WTC11 (cell line): ENCODE data around the gene UCHL3. TPM values are rescaled to one million over a fixed set of nuclear protein-coding genes. Genes with fewer than 3 reads are reported as not detected.

Source experiments
- ATAC-seq: fragments of 200-7000 bp; cut with Tn5 transposase; 2 replicates; pipeline ENCODE4 v1.10.0; 2021; ENCODE audit warnings: mild to moderate bottlenecking, moderate library complexity
- CTCF ChIA-PET: fragments of 300-600 bp; sonication (Branson Sonifier 250); formaldehyde crosslinking; loops from one replicate; lab custom pipeline; 2021; ENCODE audit warnings: antibody characterized with exemption; lab: Charles Lee
- POLR2A ChIA-PET: fragments of 350-600 bp; sonication (Branson Sonifier 250); formaldehyde crosslinking; loops from one replicate; lab custom pipeline; 2021; ENCODE audit warnings: antibody characterized with exemption; lab: Charles Lee
- DNase-seq: peaks from one replicate; pipeline ENCODE4 v3.0.0; 2021; ENCODE audit warnings: low spot score
- H3K27ac Mint-ChIP-seq: 2 replicates; pipeline ENCODE4 v1.8.0; 2021; ENCODE audit warnings: mixed read lengths
- H3K27me3 Mint-ChIP-seq: 2 replicates; pipeline ENCODE4 v1.8.0; 2021; ENCODE audit warnings: low read depth, mild to moderate bottlenecking, moderate library complexity, mixed read lengths
- H3K36me3 Mint-ChIP-seq: 2 replicates; pipeline ENCODE4 v1.8.0; 2021; ENCODE audit warnings: mixed read lengths
- H3K4me1 Mint-ChIP-seq: 2 replicates; pipeline ENCODE4 v1.8.0; 2022; ENCODE audit warnings: mixed read lengths
- H3K4me3 Mint-ChIP-seq: 2 replicates; pipeline ENCODE4 v1.8.0; 2021; ENCODE audit warnings: mild to moderate bottlenecking, moderate library complexity, mixed read lengths
- H3K9me3 Mint-ChIP-seq: 2 replicates; pipeline ENCODE4 v1.8.0; 2021; ENCODE audit warnings: mixed read lengths
- ESRRA ChIP-seq: sonication (generic); formaldehyde crosslinking; IDR thresholded peaks from 2 replicates; pipeline ENCODE4 v1.8.1; 2022; ENCODE audit warnings: mild to moderate bottlenecking, missing genetic modification reagents, borderline replicate concordance
- ETV6 ChIP-seq: sonication (generic); formaldehyde crosslinking; IDR thresholded peaks from 2 replicates; pipeline ENCODE4 v1.8.1; 2022; ENCODE audit warnings: mild to moderate bottlenecking, missing genetic modification reagents
- GABPB1 ChIP-seq: sonication (generic); formaldehyde crosslinking; IDR thresholded peaks from 2 replicates; pipeline ENCODE4 v1.8.1; 2023; ENCODE audit warnings: mild to moderate bottlenecking, missing genetic modification reagents
- JUN ChIP-seq: sonication (generic); formaldehyde crosslinking; IDR thresholded peaks from 2 replicates; pipeline ENCODE4 v1.8.0; 2023; ENCODE audit warnings: mild to moderate bottlenecking, missing genetic modification reagents
- MYBL2 ChIP-seq: sonication (generic); formaldehyde crosslinking; IDR thresholded peaks from 2 replicates; pipeline ENCODE4 v1.8.1; 2023; ENCODE audit warnings: mild to moderate bottlenecking, moderate library complexity, missing genetic modification reagents
- OVOL2 ChIP-seq: fragments of 250-450 bp; sonication (Bioruptor Pico); IDR thresholded peaks from 2 replicates; pipeline ENCODE4 v1.9.0; 2021; ENCODE audit warnings: mild to moderate bottlenecking, borderline replicate concordance
- PRRX2 ChIP-seq: fragments of 250-450 bp; sonication (Bioruptor Pico); IDR thresholded peaks from 2 replicates; pipeline ENCODE4 v1.8.0; 2021; ENCODE audit warnings: mild to moderate bottlenecking
- ZNF219 ChIP-seq: sonication (generic); formaldehyde crosslinking; IDR thresholded peaks from 2 replicates; pipeline ENCODE4 v1.8.0; 2023; ENCODE audit warnings: missing genetic modification reagents, mild to moderate bottlenecking, borderline replicate concordance
- ZNF232 ChIP-seq: sonication (generic); formaldehyde crosslinking; IDR thresholded peaks from 2 replicates; pipeline ENCODE4 v1.8.0; 2022; ENCODE audit warnings: mild to moderate bottlenecking, missing genetic modification reagents
- total RNA-seq: library from RNA; stranded (reverse); gene quantifications from 3 replicates; pipeline ENCODE4 v1.2.3, GENCODE V29; 2021
- TF ChIP-seq, protein P1 (sequence below): fragments of 200-600 bp; IDR thresholded peaks from 2 replicates; pipeline ENCODE4 v1.8.0; 2022; ENCODE audit warnings: antibody characterized with exemption
- TF ChIP-seq, protein P2 (sequence below): sonication (generic); formaldehyde crosslinking; IDR thresholded peaks from 2 replicates; pipeline ENCODE4 v1.8.1; 2023; ENCODE audit warnings: mild to moderate bottlenecking, moderate library complexity, missing genetic modification reagents
- TF ChIP-seq, protein P3 (sequence below): sonication (generic); formaldehyde crosslinking; IDR thresholded peaks from 2 replicates; pipeline ENCODE4 v1.8.0; 2022; ENCODE audit warnings: mild to moderate bottlenecking, missing genetic modification reagents
- TF ChIP-seq, protein P4 (sequence below): sonication (generic); formaldehyde crosslinking; IDR thresholded peaks from 2 replicates; pipeline ENCODE4 v1.8.1; 2022; ENCODE audit warnings: mild to moderate bottlenecking, missing genetic modification reagents, moderate library complexity, borderline replicate concordance
- TF ChIP-seq, protein P5 (sequence below): fragments of 250-450 bp; sonication (Bioruptor Pico); IDR thresholded peaks from 2 replicates; pipeline ENCODE4 v1.9.0; 2021; ENCODE audit warnings: mild to moderate bottlenecking
- TF ChIP-seq, protein P6 (sequence below): fragments of 250-450 bp; sonication (Bioruptor Pico); conservative IDR thresholded peaks from 2 replicates; pipeline ENCODE4 v1.9.0; 2021; ENCODE audit warnings: mild to moderate bottlenecking
- TF ChIP-seq, protein P7 (sequence below): fragments of 250-450 bp; sonication (Bioruptor Pico); IDR thresholded peaks from 2 replicates; pipeline ENCODE4 v1.8.0; 2021; ENCODE audit warnings: mild to moderate bottlenecking
- TF ChIP-seq, protein P8 (sequence below): sonication (generic); formaldehyde crosslinking; IDR thresholded peaks from 2 replicates; pipeline ENCODE4 v1.8.0; 2022; ENCODE audit warnings: mild to moderate bottlenecking, missing genetic modification reagents

The UCHL3 gene
- total RNA-seq, 1 experiment from 2014 or later: 46.9 TPM

DNA sequence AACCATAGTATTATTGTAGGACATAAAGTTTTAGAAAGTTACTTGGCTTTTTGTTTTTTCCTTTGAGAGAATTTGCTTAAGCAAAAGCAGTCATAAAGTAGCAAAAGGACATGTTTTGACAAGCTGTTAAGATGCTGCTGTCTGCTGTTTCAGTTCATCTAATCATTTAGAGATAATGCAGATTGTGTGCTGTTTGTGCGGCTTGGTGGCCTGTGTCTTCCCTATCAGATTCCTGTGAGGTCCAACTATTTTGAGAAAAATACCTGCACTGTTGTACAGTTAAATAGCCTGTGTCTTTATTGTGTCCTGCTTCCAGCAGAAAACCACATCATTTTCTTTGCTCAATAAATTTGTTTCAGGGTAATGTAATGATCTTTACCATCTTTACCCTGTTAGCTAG is 20.0 kb downstream of the UCHL3 start (continued):
- TF ChIP-seq, protein P1, sequence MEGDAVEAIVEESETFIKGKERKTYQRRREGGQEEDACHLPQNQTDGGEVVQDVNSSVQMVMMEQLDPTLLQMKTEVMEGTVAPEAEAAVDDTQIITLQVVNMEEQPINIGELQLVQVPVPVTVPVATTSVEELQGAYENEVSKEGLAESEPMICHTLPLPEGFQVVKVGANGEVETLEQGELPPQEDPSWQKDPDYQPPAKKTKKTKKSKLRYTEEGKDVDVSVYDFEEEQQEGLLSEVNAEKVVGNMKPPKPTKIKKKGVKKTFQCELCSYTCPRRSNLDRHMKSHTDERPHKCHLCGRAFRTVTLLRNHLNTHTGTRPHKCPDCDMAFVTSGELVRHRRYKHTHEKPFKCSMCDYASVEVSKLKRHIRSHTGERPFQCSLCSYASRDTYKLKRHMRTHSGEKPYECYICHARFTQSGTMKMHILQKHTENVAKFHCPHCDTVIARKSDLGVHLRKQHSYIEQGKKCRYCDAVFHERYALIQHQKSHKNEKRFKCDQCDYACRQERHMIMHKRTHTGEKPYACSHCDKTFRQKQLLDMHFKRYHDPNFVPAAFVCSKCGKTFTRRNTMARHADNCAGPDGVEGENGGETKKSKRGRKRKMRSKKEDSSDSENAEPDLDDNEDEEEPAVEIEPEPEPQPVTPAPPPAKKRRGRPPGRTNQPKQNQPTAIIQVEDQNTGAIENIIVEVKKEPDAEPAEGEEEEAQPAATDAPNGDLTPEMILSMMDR: no peak
- TF ChIP-seq, protein P2, sequence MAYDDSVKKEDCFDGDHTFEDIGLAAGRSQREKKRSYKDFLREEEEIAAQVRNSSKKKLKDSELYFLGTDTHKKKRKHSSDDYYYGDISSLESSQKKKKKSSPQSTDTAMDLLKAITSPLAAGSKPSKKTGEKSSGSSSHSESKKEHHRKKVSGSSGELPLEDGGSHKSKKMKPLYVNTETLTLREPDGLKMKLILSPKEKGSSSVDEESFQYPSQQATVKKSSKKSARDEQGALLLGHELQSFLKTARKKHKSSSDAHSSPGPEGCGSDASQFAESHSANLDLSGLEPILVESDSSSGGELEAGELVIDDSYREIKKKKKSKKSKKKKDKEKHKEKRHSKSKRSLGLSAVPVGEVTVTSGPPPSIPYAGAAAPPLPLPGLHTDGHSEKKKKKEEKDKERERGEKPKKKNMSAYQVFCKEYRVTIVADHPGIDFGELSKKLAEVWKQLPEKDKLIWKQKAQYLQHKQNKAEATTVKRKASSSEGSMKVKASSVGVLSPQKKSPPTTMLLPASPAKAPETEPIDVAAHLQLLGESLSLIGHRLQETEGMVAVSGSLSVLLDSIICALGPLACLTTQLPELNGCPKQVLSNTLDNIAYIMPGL: no peak
- TF ChIP-seq ZNF232: no peak
- TF ChIP-seq, protein P3, sequence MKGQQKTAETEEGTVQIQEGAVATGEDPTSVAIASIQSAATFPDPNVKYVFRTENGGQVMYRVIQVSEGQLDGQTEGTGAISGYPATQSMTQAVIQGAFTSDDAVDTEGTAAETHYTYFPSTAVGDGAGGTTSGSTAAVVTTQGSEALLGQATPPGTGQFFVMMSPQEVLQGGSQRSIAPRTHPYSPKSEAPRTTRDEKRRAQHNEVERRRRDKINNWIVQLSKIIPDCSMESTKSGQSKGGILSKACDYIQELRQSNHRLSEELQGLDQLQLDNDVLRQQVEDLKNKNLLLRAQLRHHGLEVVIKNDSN: no peak
- TF ChIP-seq, protein P4, sequence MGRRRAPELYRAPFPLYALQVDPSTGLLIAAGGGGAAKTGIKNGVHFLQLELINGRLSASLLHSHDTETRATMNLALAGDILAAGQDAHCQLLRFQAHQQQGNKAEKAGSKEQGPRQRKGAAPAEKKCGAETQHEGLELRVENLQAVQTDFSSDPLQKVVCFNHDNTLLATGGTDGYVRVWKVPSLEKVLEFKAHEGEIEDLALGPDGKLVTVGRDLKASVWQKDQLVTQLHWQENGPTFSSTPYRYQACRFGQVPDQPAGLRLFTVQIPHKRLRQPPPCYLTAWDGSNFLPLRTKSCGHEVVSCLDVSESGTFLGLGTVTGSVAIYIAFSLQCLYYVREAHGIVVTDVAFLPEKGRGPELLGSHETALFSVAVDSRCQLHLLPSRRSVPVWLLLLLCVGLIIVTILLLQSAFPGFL: no peak

DNA sequence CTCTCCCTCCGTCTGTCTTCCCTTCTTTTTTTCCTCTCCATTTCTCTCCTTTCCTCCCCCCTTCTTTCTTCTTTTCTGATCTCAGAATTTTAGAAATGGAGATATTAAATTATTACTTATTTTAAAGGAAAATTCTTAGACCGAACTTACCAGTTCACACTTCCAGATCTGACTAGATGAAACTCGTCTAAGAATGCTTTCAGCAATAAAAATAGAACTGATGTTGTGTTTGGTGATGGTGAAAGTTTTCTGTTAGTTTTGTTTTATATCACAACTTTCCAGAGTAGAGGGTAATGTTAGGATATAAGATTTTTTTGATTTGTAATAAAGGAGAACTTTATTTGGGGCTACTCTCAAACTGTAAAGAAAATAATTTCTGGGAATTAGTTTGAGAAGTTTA is 29.9 kb downstream of the UCHL3 start:
- peaks cover 16% of the 10 kb centered on the region for H3K9me3 Mint-ChIP-seq
- H3K27ac Mint-ChIP-seq: no peak overlapping the region
- TF ChIP-seq GABPB1 (no peak), ESRRA (CRISPR knock-in tag) (no peak), JUN (CRISPR knock-in tag) (no peak), PRRX2 (CRISPR knock-in tag) (no peak), ETV6 (CRISPR knock-in tag) (no peak), MYBL2 (CRISPR knock-in tag) (no peak), ZNF219 (CRISPR knock-in tag) (no peak), OVOL2 (CRISPR knock-in tag) (no peak)
- TF ChIP-seq, protein P5, sequence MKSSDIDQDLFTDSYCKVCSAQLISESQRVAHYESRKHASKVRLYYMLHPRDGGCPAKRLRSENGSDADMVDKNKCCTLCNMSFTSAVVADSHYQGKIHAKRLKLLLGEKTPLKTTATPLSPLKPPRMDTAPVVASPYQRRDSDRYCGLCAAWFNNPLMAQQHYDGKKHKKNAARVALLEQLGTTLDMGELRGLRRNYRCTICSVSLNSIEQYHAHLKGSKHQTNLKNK: no peak
- TF ChIP-seq, protein P6, sequence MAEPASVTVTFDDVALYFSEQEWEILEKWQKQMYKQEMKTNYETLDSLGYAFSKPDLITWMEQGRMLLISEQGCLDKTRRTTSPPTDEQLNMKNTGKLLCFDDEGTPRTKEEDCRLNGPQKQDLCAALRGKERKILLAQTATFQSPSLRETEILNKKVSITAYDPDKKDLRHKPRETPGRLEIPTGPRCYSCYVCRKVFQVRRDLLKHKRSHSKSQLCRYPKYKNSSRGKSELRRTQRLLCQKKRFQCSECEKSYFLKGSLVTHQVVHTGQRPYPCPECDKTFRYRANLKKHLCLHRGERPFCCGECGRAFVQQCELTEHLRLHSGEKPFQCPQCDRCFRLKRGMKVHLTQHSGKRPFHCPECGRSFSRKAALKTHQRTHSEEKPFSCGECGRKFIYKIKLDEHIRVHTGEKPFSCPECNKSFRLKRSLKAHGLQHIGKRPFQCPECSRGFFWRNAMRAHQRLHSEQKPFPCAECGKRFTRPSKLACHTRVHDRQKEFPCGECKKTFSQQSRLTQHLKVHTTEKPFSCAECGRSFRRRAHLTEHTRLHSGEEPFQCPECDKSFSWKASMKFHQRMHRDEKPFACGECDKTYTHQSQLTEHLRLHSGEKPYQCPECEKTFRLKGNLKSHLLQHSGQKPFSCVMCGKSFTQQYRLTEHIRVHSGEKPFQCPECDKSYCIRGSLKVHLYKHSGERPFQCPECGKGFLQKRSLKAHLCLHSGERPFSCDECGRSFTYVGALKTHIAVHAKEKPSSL (CRISPR knock-in tag): no peak
- TF ChIP-seq, protein P7, sequence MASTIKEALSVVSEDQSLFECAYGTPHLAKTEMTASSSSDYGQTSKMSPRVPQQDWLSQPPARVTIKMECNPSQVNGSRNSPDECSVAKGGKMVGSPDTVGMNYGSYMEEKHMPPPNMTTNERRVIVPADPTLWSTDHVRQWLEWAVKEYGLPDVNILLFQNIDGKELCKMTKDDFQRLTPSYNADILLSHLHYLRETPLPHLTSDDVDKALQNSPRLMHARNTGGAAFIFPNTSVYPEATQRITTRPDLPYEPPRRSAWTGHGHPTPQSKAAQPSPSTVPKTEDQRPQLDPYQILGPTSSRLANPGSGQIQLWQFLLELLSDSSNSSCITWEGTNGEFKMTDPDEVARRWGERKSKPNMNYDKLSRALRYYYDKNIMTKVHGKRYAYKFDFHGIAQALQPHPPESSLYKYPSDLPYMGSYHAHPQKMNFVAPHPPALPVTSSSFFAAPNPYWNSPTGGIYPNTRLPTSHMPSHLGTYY (CRISPR knock-in tag): no peak
- TF ChIP-seq, protein P8, sequence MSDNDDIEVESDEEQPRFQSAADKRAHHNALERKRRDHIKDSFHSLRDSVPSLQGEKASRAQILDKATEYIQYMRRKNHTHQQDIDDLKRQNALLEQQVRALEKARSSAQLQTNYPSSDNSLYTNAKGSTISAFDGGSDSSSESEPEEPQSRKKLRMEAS (CRISPR knock-in tag): no peak
- ATAC-seq: no peak
- DNase-seq: no peak
- CTCF ChIA-PET: no interaction called here
- H3K27me3 Mint-ChIP-seq: no peaks in the 10 kb centered on the region
- peaks cover 35% of the 10 kb centered on the region for H3K36me3 Mint-ChIP-seq
- POLR2A ChIA-PET: no interaction called here
- H3K4me1 Mint-ChIP-seq: no peaks in the 10 kb centered on the region
- no peak overlapping the region for H3K4me3 Mint-ChIP-seq
